NCI-H187 treated with DMSO at 0.1 percent for 48 hours (cell line): ENCODE measurements around the gene TRIM60.
"Not testable (repeated sequence)": the region's sequence is repeated elsewhere in the genome, so short reads cannot be mapped to it uniquely, and the experiment has no call there.

Source experiments
- DNase-seq: peaks from one replicate; lab custom pipeline; 2025; lab: John Stamatoyannopoulos, UW

TRIM60 gene

DNA sequence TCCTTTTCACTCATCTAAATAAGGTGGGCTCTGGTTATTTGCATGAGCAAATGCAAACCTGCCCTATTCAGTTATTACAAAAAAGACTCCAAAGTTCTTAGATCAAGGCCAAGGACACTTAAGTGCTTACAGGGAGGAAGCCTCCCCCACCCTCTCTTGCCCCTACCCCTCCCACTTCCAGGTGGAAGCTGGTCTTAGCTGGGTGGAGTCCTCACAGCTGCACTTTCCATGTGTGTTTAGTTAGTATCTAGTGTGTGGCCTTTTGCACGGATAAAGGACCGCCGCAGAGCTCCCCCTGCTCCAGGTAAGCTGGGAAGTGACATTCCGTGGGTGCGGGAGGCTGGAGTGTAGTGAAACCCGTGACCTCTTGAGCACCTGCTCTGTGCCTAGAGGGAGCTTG, 21.8 kb downstream of the TRIM60 start, which contains the start of gene TRIM75:
Gene TRIM75, plus strand, starts transcription at position 222 of the 400 bp plus-strand sequence. CDS start 5,282 bp downstream, outside the sequence.
- DNase-seq: no peak

DNA sequence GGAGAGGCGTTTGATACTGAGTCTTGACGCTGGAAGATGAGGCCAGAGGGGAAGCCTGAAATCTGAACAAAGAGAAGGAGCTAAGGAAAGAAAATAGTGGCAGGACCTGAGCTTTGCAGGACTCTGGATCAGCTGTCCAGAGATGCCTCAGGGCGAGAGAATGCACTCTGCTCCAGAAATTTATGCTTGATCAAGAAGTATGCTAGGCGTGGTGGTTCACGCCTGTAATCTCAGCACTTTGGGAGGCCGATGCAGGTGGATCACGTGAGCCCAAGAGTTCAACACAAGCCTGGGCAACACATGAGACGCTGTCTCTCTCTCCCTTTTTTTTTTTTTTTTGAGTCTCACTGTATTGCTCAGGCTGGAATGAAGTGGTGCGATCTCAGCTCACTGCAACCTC, 23.8 kb downstream of the TRIM60 start:
- no peak for DNase-seq

DNA sequence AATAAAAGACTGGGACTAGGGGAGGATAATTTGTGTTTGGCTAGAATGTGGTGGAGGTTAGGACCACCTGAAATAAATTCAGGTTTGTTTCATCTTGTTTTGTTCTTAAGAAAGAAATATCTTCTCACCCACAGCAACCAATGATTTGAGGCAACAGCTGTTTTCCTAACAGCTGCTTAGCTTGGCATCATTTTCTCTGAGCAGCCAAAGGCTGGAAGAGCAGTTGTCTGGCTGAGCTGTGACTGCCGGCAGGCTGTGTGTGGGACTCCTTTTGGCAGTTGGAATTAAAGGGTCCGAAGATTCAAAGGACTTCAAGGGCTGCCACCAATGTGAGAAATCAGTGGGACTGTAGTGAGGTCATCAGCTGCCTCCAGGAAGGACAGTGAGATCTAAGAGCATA, 26.9 kb downstream of the TRIM60 start:
- DNase-seq: no peak

DNA sequence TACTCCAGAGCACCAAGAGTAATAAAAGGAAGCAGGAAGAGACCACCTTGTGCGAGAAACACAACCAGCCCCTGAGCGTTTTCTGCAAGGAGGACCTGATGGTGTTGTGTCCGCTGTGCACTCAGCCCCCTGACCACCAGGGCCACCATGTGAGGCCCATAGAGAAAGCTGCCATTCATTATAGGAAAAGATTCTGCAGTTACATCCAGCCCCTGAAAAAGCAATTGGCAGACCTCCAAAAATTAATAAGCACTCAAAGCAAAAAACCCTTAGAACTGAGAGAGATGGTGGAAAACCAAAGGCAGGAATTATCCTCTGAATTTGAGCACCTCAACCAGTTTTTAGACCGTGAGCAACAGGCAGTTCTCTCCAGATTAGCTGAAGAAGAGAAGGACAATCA, 27.6 kb downstream of the TRIM60 start:
- DNase-seq: no peak

- DNase-seq: no peak
These were observed 29.1 kb downstream of the TRIM60 start for GRCh38 chr4:165060938-165061337.

DNA sequence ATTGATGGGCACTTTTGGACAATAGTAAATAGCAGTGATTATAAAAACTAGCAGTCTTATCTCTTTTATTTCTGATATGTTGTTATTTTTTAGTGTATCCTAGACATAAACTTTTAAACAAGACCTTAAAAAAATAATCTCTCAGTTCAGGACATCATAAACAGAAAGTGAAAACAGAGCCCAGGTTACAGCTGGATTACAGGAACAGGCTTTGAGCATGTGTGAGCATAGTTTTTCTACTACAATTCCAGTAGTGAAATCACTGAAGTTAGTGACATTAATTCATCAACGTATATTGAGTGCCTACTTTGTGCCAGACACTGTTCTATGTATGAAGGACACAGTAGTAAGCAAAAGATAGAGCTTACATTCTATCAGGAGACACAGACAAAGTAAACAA, 38.8 kb downstream of the TRIM60 start:
- DNase-seq: no peak

DNA sequence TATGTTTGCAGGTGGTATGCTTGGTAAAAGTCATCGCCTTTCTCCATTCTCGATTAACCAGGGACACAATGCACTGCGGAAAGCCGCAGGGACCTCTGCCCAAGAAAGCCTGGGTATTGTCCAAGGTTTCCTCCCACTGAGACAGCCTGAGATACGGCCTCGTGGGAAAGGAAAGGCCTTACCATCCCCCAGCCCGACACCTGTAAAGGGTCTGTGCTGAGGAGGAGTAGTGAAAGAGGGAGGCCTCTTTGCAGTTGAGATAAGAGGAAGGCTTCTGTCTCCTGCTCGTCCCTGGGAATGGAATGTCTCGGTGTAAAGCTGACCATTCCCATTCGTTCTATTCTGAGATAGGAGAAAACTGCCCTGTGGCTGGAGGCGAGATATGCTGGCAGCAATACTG, 41.5 kb downstream of the TRIM60 start:
- not testable (repeated sequence) for DNase-seq

DNA sequence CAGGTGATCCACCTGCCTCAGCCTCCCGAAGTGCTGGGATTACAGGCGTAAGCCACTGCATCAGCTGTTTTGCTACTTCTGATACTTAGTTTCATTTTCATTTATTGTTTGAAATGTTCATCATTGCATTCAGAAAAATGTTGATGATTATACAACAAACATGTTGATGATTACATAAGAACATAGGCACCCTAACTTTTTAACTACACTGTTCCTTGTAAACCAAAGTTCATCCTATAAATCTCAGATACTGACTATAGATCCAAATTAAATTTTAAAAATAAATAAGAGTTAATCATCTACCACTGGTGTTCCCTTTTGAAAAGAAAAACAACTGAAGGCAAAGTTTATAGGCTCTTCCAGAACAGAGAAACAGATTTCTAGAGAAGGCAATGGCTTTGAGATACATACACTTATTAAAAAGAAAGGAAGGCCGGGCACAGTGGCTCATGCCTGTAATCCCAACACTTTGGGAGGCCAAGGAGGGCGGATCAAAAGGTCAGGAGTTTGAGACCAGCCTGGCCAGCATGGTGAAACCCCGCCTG, 45.3 kb downstream of the TRIM60 start:
- no peak for DNase-seq

DNA sequence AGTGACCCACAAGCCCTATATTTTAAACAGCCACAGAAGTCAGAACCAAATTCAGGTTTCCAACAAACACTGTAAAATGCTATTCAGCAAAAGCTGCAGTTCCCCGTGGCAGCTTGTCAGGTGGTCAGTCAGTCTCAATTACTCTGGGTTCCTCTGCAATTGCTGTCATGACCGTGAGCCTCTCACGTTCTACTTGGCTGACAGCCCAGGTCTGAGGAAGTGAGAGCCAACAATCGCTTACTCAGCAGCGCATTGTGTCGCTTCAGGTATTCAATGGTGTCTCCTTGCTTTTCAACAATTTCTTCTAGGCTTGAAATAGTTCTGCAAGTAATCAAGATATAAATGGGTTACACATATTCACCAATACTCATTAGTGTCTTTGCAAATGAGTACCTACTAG, 47.7 kb downstream of the TRIM60 start:
- DNase-seq: no peak

DNA sequence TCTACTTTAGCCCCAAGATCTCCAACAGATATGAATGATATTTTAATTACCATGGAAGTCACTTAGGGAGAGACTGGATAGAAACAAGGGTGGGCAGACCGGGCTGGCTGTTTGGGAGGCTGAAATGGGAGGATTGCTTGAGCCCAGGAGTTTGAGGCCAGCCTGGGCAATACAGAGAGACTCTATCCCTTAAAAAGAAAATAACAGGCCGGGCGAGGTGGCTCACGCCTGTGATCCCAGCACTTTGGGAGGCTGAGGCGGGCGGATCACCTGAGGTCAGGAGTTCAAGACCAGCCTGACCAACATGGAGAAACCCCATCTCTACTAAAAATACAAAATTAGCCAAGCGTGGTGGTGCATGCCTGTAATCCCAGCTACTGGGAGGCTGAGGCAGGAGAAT, 53.0 kb downstream of the TRIM60 start:
- DNase-seq: not testable (repeated sequence)

- DNase-seq: no peak
These were observed 54.1 kb downstream of the TRIM60 start for GRCh38 chr4:165085946-165086345.

DNA sequence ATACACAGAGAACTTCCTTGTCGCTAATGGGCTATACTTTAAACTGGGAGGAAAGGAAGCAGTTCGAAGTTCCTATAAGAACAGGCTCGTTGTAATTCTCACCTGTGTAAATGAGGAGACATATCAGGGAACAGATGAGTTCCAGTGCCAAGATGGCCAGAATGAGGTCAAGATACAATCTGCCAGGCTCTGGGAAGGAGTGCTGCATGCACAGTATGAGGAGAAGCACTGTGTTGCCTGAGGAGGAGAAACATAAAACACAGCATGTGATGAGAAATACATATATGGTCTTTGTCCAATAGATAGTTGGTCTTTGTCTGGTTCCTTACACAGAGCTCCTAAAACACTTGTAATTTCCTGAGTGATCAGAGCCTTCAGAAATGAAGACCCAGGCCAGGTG, 56.6 kb downstream of the TRIM60 start:
- no peak for DNase-seq
